HCT116 (cell line): ENCODE data around the gene AWAT1. TPM values are rescaled to one million over a fixed set of nuclear protein-coding genes. Genes with fewer than 3 reads are reported as not detected.

Experiments
- ATAC-seq: fragments of 200-7000 bp; cut with Tn5 transposase; 2 replicates; pipeline ENCODE4 v1.9.1; 2020; ENCODE audit warnings: mild to moderate bottlenecking, moderate library complexity
- BruUV-seq: library from RNA; stranded (reverse); fragments of 400-500 nt; replicated peaks from 2 replicates; lab custom pipeline; 2021; lab: Mats Ljungman, UMichigan
- CTCF ChIA-PET: fragments of 300-600 bp; sonication (Branson Sonifier 250); formaldehyde crosslinking; loops from one replicate; lab custom pipeline; 2021; ENCODE audit warnings: antibody characterized with exemption; lab: Charles Lee
- POLR2A ChIA-PET: fragments of 300-600, 350-600 bp; sonication (Branson Sonifier 250); formaldehyde crosslinking; loops from one replicate; lab custom pipeline; 2021; ENCODE audit warnings: antibody characterized with exemption; lab: Charles Lee
- RAD21 ChIA-PET, 2 experiments: fragments of 300-600 bp; sonication (Branson Sonifier 250); formaldehyde crosslinking; loops; one replicate each; lab custom pipeline; 2023; ENCODE audit warnings: low total read pairs in 2 of 2; ENCODE audit not compliant: uncharacterized antibody in 2 of 2, unreplicated experiment in 2 of 2, low non-redundant PET in 1 of 2; lab: Charles Lee
- DNase-seq: peaks from one replicate; pipeline ENCODE4 v3.0.0-alpha.2; 2010; ENCODE audit warnings: low read depth, low spot score
- H2AFZ ChIP-seq: fragments of 200-600 bp; shearing (Covaris generic), sonication (generic); 2 replicates; pipeline ENCODE4 v1.6.1; 2017; ENCODE audit warnings: low read depth, mixed run types, mixed read lengths, antibody characterized with exemption, low read length; ENCODE audit not compliant: poor library complexity, severe bottlenecking
- H3K27ac ChIP-seq: 2 replicates; pipeline ENCODE4 v1.5.1; 2012; ENCODE audit warnings: low read depth, low read length
- H3K27me3 ChIP-seq: fragments of 200-600 bp; sonication (generic); 2 replicates; pipeline ENCODE4 v1.6.1; 2016; ENCODE audit warnings: mixed run types, low read length, mixed read lengths; ENCODE audit not compliant: insufficient read depth
- H3K36me3 ChIP-seq, 2 experiments: fragments of 200-500 bp in 1 of 2; fragments of 200-600 bp in 1 of 2; sonication (Bioruptor generic) in 1 of 2; sonication (generic) in 1 of 2; 2 replicates each; pipeline versions ENCODE4 v1.5.1 to v1.6.1; 2014 to 2016; ENCODE audit warnings: low read length in 2 of 2, inconsistent platforms in 1 of 2, mixed read lengths in 1 of 2, mixed run types in 1 of 2; ENCODE audit not compliant: insufficient read depth in 2 of 2, control insufficient read depth in 1 of 2
- H3K4me1 ChIP-seq, 2 experiments: fragments of 200-600 bp in 1 of 2; sonication (generic) in 1 of 2; 2 replicates each; pipeline versions ENCODE4 v1.5.1 to v1.6.1; 2012 to 2017; ENCODE audit warnings: low read length in 2 of 2, inconsistent platforms in 1 of 2, mild to moderate bottlenecking in 1 of 2, mixed read lengths in 1 of 2, mixed run types in 1 of 2, moderate library complexity in 1 of 2; ENCODE audit not compliant: insufficient read depth in 2 of 2, control insufficient read depth in 1 of 2
- H3K4me2 ChIP-seq: fragments of 200-600 bp; sonication (generic); 2 replicates; pipeline ENCODE4 v1.6.1; 2017; ENCODE audit warnings: mixed run types, low read length, mixed read lengths
- H3K4me3 ChIP-seq, 2 experiments: fragments of 200-600 bp in 1 of 2; sonication (generic) in 1 of 2; replicated peaks in 1 of 2; 2 replicates each; pipeline ENCODE4 v1.5.1; 2011 to 2016; ENCODE audit warnings: low read length in 2 of 2, control low read depth in 1 of 2, low read depth in 1 of 2, mild to moderate bottlenecking in 1 of 2, mixed read lengths in 1 of 2, mixed run types in 1 of 2
- H3K79me2 ChIP-seq: fragments of 200-600 bp; sonication (generic); 2 replicates; pipeline ENCODE4 v1.6.1; 2017; ENCODE audit warnings: mild to moderate bottlenecking, mixed run types, low read length, moderate library complexity, mixed read lengths; ENCODE audit not compliant: insufficient read depth
- H3K9ac ChIP-seq: fragments of 200-600 bp; sonication (generic); 2 replicates; pipeline ENCODE4 v1.6.1; 2016; ENCODE audit warnings: low read length, mixed read lengths
- H3K9me2 ChIP-seq: fragments of 200-600 bp; sonication (generic), shearing (Covaris generic); 2 replicates; pipeline ENCODE4 v1.6.1; 2017; ENCODE audit warnings: mixed run types, mild to moderate bottlenecking, moderate library complexity; ENCODE audit not compliant: insufficient read depth
- H3K9me3 ChIP-seq, 2 experiments: fragments of 200-500 bp in 1 of 2; fragments of 200-600 bp in 1 of 2; sonication (Bioruptor generic) in 1 of 2; sonication (generic) in 1 of 2; 2 replicates each; pipeline ENCODE4 v1.6.1; 2014 to 2017; ENCODE audit warnings: low read length in 2 of 2, mixed read lengths in 2 of 2, inconsistent platforms in 1 of 2, low read depth in 1 of 2, mild to moderate bottlenecking in 1 of 2, mixed run types in 1 of 2, moderate library complexity in 1 of 2; ENCODE audit not compliant: control insufficient read depth in 1 of 2, insufficient read depth in 1 of 2
- H4K20me1 ChIP-seq: fragments of 200-600 bp; sonication (generic), shearing (Covaris generic); 2 replicates; pipeline ENCODE4 v1.6.1; 2017; ENCODE audit warnings: mixed run types, mild to moderate bottlenecking, moderate library complexity; ENCODE audit not compliant: insufficient read depth
- ATF3 ChIP-seq: IDR thresholded peaks from 2 replicates; pipeline ENCODE4 v1.6.1; 2012
- CBX3 ChIP-seq: IDR thresholded peaks from 2 replicates; pipeline ENCODE4 v1.6.1; 2012; ENCODE audit warnings: low read depth
- EZH2 ChIP-seq: fragments of 200-600 bp; sonication (generic); IDR thresholded peaks from 2 replicates; pipeline ENCODE4 v1.6.1; 2017; ENCODE audit warnings: antibody characterized with exemption, mixed run types
- FOSL1 ChIP-seq: IDR thresholded peaks from 2 replicates; pipeline ENCODE4 v1.6.1; 2012; ENCODE audit warnings: low read depth
- JUND ChIP-seq: IDR thresholded peaks from 2 replicates; pipeline ENCODE4 v1.6.1; 2012
- MAX ChIP-seq: IDR thresholded peaks from 2 replicates; pipeline ENCODE4 v1.6.1; 2012
- REST ChIP-seq: IDR thresholded peaks from 2 replicates; pipeline ENCODE4 v1.6.1; 2012; ENCODE audit warnings: low read depth
- SRF ChIP-seq: IDR thresholded peaks from 2 replicates; pipeline ENCODE4 v1.6.1; 2012; ENCODE audit warnings: low read depth
- TCF7L2 ChIP-seq: IDR thresholded peaks from 2 replicates; pipeline ENCODE4 v1.7.0; 2011; ENCODE audit warnings: borderline replicate concordance, inconsistent platforms; ENCODE audit not compliant: insufficient read depth, insufficient read length; ENCODE audit errors: extremely low read depth
- YY1 ChIP-seq: IDR thresholded peaks from 2 replicates; pipeline ENCODE4 v1.6.1; 2011; ENCODE audit warnings: low read length, low read depth, moderate library complexity, mild to moderate bottlenecking; ENCODE audit not compliant: insufficient replicate concordance; ENCODE audit errors: extremely low read depth
- ZNF274 ChIP-seq: fragments of 200-500 bp; sonication (Bioruptor generic); IDR thresholded peaks from 2 replicates; pipeline ENCODE4 v1.6.1; 2014; ENCODE audit warnings: mild to moderate bottlenecking, low read depth, low read length, inconsistent platforms
- intact Hi-C: fragments of 100-400 bp; cut with micrococcal nuclease; formaldehyde crosslinking; loops from 2 replicates; pipeline ENCODE4 v1.10.0; 2022
- total RNA-seq: library from RNA; stranded (reverse); gene quantifications from one replicate; pipeline ENCODE4 v1.2.1, GENCODE V29; 2021; ENCODE audit not compliant: unreplicated experiment
- TF ChIP-seq, protein P1 (sequence below): IDR thresholded peaks from 2 replicates; pipeline ENCODE4 v1.6.1; 2011; ENCODE audit warnings: mild to moderate bottlenecking, low read length, moderate library complexity; ENCODE audit not compliant: insufficient replicate concordance; ENCODE audit errors: extremely low read depth

Gene AWAT1
- total RNA-seq, 1 experiment from 2014 or later, result not detected

DNA sequence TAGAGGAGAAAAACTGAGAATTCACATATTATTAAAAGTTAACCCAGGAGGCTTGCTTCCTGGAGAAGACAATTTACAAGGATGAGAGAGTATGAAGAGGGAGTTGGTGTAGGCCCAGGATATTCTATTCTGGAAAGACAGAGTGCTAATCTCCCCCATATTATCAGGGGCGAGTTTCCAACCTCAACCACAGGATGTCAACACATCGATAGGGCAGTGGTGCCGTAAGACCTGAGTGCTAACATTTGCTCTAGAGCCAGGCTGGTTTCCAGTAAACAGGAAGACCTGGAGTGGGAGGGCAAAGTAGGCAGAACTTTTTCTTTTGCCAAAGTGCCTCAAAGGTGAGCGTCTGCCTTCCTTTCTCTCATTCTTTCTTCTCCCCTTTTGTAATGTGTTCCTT lies 2.8 kb upstream of the AWAT1 start:
- no peaks in the 10 kb centered on the region for H3K27me3 ChIP-seq
- no peak overlapping the region for H3K4me3 ChIP-seq
- no peaks in the 10 kb centered on the region for H3K36me3 ChIP-seq
- no TSS peak for BruUV-seq
- ATAC-seq (no peak), DNase-seq (no peak)
- no peaks in the 10 kb centered on the region for H3K9me2 ChIP-seq
- TF ChIP-seq JUND, result no peak
- no peak overlapping the region for H2AFZ ChIP-seq
- H3K27ac ChIP-seq, result no peak overlapping the region
- no peaks in the 10 kb centered on the region for H3K4me1 ChIP-seq
- H3K9ac ChIP-seq, result no peak overlapping the region
- no peak overlapping the region for H3K4me2 ChIP-seq
- no peaks in the 10 kb centered on the region for H4K20me1 ChIP-seq
- intact Hi-C loops, result no loop called here
- ChIA-PET POLR2A (no interaction called here), CTCF (no interaction called here), RAD21 (no interaction called here)
- no peaks in the 10 kb centered on the region for H3K79me2 ChIP-seq
- H3K9me3 ChIP-seq, result no peaks in the 10 kb centered on the region

DNA sequence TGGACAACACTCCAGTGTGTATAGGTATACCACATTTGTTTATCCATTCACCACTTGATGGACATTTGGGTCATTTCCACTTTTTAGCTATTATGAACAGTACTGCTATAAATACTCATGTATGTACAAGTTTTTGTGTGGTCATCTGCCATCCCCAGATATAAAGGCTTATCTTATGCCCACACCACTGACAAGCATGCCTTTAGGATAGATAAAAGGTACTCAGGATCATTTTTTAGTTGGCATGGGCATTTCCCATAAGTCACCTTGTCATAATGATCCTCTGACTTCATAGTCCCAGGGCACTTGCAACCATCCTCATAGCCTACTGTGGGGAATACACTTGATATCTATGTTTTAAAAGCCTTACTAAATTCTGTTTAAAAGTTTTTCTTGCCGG lies 6.3 kb downstream of the AWAT1 start:
- no peak overlapping the region for H3K27ac ChIP-seq
- H3K9ac ChIP-seq, result no peak overlapping the region
- ChIA-PET RAD21 (no interaction called here), CTCF (no interaction called here), POLR2A (no interaction called here)
- H3K9me3 ChIP-seq, result no peaks in the 10 kb centered on the region
- BruUV-seq, result no TSS peak
- intact Hi-C loops, result no loop called here
- no peaks in the 10 kb centered on the region for H3K9me2 ChIP-seq
- no peaks in the 10 kb centered on the region for H3K27me3 ChIP-seq
- no peak for TF ChIP-seq CBX3
- no peak for TF ChIP-seq ATF3
- TF ChIP-seq, protein P1, sequence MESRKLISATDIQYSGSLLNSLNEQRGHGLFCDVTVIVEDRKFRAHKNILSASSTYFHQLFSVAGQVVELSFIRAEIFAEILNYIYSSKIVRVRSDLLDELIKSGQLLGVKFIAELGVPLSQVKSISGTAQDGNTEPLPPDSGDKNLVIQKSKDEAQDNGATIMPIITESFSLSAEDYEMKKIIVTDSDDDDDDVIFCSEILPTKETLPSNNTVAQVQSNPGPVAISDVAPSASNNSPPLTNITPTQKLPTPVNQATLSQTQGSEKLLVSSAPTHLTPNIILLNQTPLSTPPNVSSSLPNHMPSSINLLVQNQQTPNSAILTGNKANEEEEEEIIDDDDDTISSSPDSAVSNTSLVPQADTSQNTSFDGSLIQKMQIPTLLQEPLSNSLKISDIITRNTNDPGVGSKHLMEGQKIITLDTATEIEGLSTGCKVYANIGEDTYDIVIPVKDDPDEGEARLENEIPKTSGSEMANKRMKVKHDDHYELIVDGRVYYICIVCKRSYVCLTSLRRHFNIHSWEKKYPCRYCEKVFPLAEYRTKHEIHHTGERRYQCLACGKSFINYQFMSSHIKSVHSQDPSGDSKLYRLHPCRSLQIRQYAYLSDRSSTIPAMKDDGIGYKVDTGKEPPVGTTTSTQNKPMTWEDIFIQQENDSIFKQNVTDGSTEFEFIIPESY, result no peak
- TF ChIP-seq FOSL1, result no peak
- TF ChIP-seq YY1, result no peak
- no peak for TF ChIP-seq EZH2
- TF ChIP-seq ZNF274, result no peak
- no peak for TF ChIP-seq REST
- TF ChIP-seq TCF7L2, result no peak
- TF ChIP-seq SRF, result no peak
- no peak for TF ChIP-seq MAX
- no peak for TF ChIP-seq JUND
- H3K36me3 ChIP-seq, result no peaks in the 10 kb centered on the region
- no peak overlapping the region for H2AFZ ChIP-seq
- no peaks in the 10 kb centered on the region for H3K79me2 ChIP-seq
- no peak for DNase-seq
- H3K4me1 ChIP-seq, result peaks cover 0 to 25% of the 10 kb centered on the region in 2 experiments; a peak in 1 of 4 replicates
- no peak overlapping the region for H3K4me2 ChIP-seq
- no peak overlapping the region for H3K4me3 ChIP-seq
- H4K20me1 ChIP-seq, result no peaks in the 10 kb centered on the region
- ATAC-seq, result no peak
